ENCODE results near the gene VIPR1. TPM values are rescaled to one million over a fixed set of nuclear protein-coding genes. Genes with fewer than 3 reads are reported as not detected.

VIPR1 gene
- total RNA-seq, 1 experiment from 2014 or later = 0.41 TPM

DNA sequence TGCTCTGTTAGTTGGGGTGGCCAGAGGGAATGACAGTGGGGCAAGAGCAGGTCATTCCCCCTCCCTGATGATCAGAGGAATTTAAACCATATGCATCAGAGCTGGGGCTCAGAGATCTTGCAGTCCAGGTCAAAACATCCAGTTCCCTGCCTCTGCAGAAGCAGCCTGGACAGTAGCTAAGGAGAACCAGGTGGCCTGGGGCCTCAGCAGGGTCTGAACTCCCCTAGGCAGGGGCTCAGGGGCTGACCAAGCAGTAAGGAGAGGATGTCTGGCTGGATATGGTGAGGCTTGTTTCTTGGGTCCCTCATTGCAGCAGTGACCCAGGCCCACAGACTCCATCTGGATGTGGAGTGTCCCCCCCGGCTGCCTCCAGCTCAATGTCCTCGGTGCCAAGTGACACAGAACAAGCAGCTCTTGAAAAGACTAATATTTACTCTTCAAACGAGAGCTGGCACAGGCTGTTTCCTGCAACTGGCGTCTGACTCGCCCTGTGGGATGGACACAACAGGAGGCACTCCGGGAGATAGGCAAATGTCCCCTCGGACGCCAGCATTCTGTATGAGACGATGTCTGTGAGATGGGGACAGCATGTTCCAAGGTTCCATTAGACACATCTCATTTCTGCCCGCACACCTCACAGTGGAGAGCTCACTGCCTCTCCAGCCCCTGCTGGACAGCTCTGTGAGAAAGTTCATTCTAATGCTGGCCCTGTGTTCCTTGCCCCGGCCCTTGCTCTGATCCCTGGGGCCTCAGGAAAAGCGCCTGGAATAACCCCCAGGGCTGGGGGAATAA lies 42.2 kb downstream of the VIPR1 start:
- ChIA-PET POLR2A (interaction anchor here (0.6 kb wide), 1 partner anchor 140 kb away, joined by 5 read pairs; no protein-coding TSS in a partner anchor), CTCF (interaction anchor here (0.7 to 1.2 kb wide), 4 partner anchors 9 to 316 kb away, joined by 3 to 4 read pairs (median 3); no protein-coding TSS in a partner anchor)
- no peak for TF ChIP-seq TCF7L2 (IDR thresholded peaks at IDR 0.05; ENCODE audit: low read depth, low read length)
- TF ChIP-seq, protein P1, sequence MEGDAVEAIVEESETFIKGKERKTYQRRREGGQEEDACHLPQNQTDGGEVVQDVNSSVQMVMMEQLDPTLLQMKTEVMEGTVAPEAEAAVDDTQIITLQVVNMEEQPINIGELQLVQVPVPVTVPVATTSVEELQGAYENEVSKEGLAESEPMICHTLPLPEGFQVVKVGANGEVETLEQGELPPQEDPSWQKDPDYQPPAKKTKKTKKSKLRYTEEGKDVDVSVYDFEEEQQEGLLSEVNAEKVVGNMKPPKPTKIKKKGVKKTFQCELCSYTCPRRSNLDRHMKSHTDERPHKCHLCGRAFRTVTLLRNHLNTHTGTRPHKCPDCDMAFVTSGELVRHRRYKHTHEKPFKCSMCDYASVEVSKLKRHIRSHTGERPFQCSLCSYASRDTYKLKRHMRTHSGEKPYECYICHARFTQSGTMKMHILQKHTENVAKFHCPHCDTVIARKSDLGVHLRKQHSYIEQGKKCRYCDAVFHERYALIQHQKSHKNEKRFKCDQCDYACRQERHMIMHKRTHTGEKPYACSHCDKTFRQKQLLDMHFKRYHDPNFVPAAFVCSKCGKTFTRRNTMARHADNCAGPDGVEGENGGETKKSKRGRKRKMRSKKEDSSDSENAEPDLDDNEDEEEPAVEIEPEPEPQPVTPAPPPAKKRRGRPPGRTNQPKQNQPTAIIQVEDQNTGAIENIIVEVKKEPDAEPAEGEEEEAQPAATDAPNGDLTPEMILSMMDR (IDR thresholded peaks at IDR 0.05) = no peak
- peak in 1 of 2 experiments; percentile 55; a peak in 1 of 4 replicates for TF ChIP-seq REST (IDR thresholded peaks at IDR 0.05; ENCODE audit: insufficient read depth in 1 of 2, low read depth in 2 of 2, low read length in 1 of 2)
- TF ChIP-seq SIN3A (IDR thresholded peaks at IDR 0.05; ENCODE audit: borderline replicate concordance, insufficient read depth, low read depth, low read length) = no peak
- no peak for TF ChIP-seq POLR2AphosphoS5 (IDR thresholded peaks at IDR 0.05; ENCODE audit: low read depth, low read length)
- intact Hi-C loops (cut with micrococcal nuclease; ENCODE audit: unreplicated experiment) (loop anchor here (5.0 kb wide), 2 partner anchors 297 to 312 kb away; no protein-coding TSS in a partner anchor), in situ Hi-C loops (cut with HindIII; ENCODE audit: low pct_unique_long_range_greater_than_20kb, low sequenced_read_pairs) (no loop called here)
- DNase-seq (ENCODE audit: low read depth, low spot score) (no peak), ATAC-seq (peak; percentile 75)
- Histone ChIP-seq H3K9me3 (ENCODE audit: control insufficient read depth, insufficient read depth, low read depth, low read length) (no peaks in the 10 kb centered on the region), H3K27ac (ENCODE audit: low read length) (no peak overlapping the region), H3K36me3 (ENCODE audit: control insufficient read depth, insufficient read depth, low read length) (no peaks in the 10 kb centered on the region), H3K4me1 (ENCODE audit: control insufficient read depth, insufficient read depth, low read length) (no peaks in the 10 kb centered on the region; the same call in 1 of the 2 replicates), H3K4me3 (ENCODE audit: low read depth in 2 of 2, low read length in 2 of 2) (no peak overlapping the region), H3K27me3 (ENCODE audit: control insufficient read depth, insufficient read depth, low read length) (no peaks in the 10 kb centered on the region)
- no TSS peak for BruUV-seq (replicated peaks)

GRCh38 chr3:42545284-42545900 lies 42.9 kb downstream of the VIPR1 start:
- Histone ChIP-seq H3K4me3 (ENCODE audit: low read depth in 2 of 2, low read length in 2 of 2) (no peak overlapping the region), H3K27me3 (ENCODE audit: control insufficient read depth, insufficient read depth, low read length) (no peaks in the 10 kb centered on the region), H3K36me3 (ENCODE audit: control insufficient read depth, insufficient read depth, low read length) (no peaks in the 10 kb centered on the region), H3K9me3 (ENCODE audit: control insufficient read depth, insufficient read depth, low read depth, low read length) (no peaks in the 10 kb centered on the region), H3K27ac (ENCODE audit: low read length) (no peak overlapping the region), H3K4me1 (ENCODE audit: control insufficient read depth, insufficient read depth, low read length) (no peaks in the 10 kb centered on the region; the same call in 1 of the 2 replicates)
- ATAC-seq (no peak), DNase-seq (ENCODE audit: low read depth, low spot score) (no peak)
- ChIA-PET POLR2A (interaction anchor here (0.6 kb wide), 1 partner anchor 140 kb away, joined by 5 read pairs; no protein-coding TSS in a partner anchor), CTCF (interaction anchor here (0.6 to 1.2 kb wide), 4 partner anchors 9 to 308 kb away, joined by 3 to 5 read pairs (median 4); no protein-coding TSS in a partner anchor)
- in situ Hi-C loops (cut with HindIII; ENCODE audit: low pct_unique_long_range_greater_than_20kb, low sequenced_read_pairs) (no loop called here), intact Hi-C loops (cut with micrococcal nuclease; ENCODE audit: unreplicated experiment) (loop anchor here (5.0 kb wide), 2 partner anchors 298 to 313 kb away; no protein-coding TSS in a partner anchor)
- TF ChIP-seq, protein P1 (IDR thresholded peaks at IDR 0.05) = no peak
- TF ChIP-seq POLR2AphosphoS5 (IDR thresholded peaks at IDR 0.05; ENCODE audit: low read depth, low read length) = no peak
- TF ChIP-seq SIN3A (IDR thresholded peaks at IDR 0.05; ENCODE audit: borderline replicate concordance, insufficient read depth, low read depth, low read length) = no peak
- no peak for TF ChIP-seq REST (IDR thresholded peaks at IDR 0.05; ENCODE audit: insufficient read depth in 1 of 2, low read depth in 2 of 2, low read length in 1 of 2)
- no peak for TF ChIP-seq TCF7L2 (IDR thresholded peaks at IDR 0.05; ENCODE audit: low read depth, low read length)
- BruUV-seq (replicated peaks) = no TSS peak

All from Panc1 (cell line).